Lower leg skin (tissue), 4 donors: Measurements from ENCODE around the gene STOML1. TPM values are rescaled to one million over a fixed set of nuclear protein-coding genes. Genes with fewer than 3 reads are reported as not detected.

Experiments
- DNase-seq, 2 donors: peaks; one replicate each; pipeline ENCODE4 v3.0.0-alpha.2; 2019; ENCODE audit warnings: low spot score in 2 of 2
- H3K4me3 ChIP-seq: fragments of 200-600 bp; sonication (generic); 2 replicates; pipeline ENCODE4 v1.5.1; 2017; ENCODE audit warnings: mild to moderate bottlenecking, low read depth; ENCODE audit not compliant: poor library complexity, severe bottlenecking
- POLR2A ChIP-seq, 2 donors: fragments of 450-650 bp; IDR thresholded peaks; one replicate each; pipeline ENCODE4 v1.6.1; 2016 to 2017; ENCODE audit warnings: antibody characterized with exemption in 2 of 2, mild to moderate bottlenecking in 1 of 2, moderate library complexity in 1 of 2
- WGBS, 2 donors: methylation state at CpG; one replicate each; pipeline ENCODE4 v1.1.5; 2018; 5-methylcytosine and 5-hydroxymethylcytosine counted together
- intact Hi-C: fragments of 100-400 bp; cut with DNase I; formaldehyde crosslinking; loops from one replicate; pipeline ENCODE4 v1.15.0; 2023; ENCODE audit warnings: low total_unique reads
- total RNA-seq, 4 donors: library from RNA; depleted of rRNA; stranded (reverse); fragments of >200 nt; gene quantifications; one replicate each; pipeline ENCODE4 v1.1.0, GENCODE V29; 2016
- TF ChIP-seq, protein P1 (sequence below), 3 donors: fragments of 450-650 bp; IDR thresholded peaks; one replicate each; pipeline ENCODE4 v1.5.1; 2016; ENCODE audit warnings: antibody characterized with exemption in 3 of 3, mild to moderate bottlenecking in 3 of 3, moderate library complexity in 2 of 3

Gene STOML1
- total RNA-seq, 4 donors from 2014 or later = 14.4 to 24.6 (median 23.9) TPM

DNA sequence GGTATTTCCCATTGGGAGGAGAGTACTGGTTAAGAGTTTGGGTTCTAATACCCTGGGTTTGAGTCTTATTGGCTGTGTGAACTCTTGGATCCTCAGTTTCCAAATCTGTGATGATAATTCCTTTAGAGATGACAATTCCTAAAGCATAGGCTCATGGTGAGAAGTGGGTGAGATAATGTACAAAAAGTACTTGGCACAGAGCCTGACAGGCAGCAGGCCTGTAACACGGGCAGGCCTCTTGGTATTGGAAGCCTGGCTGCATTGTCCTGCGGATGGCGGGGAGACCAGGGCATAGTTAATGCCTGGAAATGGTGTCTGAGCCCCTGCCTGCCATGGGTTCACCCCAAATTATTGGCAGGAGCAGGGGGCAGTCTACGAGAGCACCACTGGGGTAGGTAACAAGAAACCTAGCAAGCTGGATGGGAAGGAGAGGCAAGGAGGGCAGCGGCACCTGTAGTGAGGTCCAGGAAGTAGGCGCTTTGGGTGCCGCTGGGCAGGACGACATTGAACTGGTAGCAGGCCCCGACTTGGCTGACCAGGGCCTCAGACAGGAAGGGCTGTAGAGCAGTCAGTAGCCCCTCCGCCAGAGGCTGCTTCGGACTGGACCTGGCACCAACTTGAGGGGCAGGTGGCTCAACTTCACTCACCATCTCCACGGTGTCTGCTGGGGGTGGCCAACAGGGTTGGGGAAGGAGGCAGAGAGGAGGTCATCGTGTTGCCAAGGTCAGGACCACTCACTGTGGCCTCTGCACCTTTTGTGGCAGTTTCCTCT, 7.7 kb downstream of the STOML1 start:
- TF ChIP-seq POLR2A (IDR thresholded peaks at IDR 0.05) = no peak
- TF ChIP-seq, protein P1, sequence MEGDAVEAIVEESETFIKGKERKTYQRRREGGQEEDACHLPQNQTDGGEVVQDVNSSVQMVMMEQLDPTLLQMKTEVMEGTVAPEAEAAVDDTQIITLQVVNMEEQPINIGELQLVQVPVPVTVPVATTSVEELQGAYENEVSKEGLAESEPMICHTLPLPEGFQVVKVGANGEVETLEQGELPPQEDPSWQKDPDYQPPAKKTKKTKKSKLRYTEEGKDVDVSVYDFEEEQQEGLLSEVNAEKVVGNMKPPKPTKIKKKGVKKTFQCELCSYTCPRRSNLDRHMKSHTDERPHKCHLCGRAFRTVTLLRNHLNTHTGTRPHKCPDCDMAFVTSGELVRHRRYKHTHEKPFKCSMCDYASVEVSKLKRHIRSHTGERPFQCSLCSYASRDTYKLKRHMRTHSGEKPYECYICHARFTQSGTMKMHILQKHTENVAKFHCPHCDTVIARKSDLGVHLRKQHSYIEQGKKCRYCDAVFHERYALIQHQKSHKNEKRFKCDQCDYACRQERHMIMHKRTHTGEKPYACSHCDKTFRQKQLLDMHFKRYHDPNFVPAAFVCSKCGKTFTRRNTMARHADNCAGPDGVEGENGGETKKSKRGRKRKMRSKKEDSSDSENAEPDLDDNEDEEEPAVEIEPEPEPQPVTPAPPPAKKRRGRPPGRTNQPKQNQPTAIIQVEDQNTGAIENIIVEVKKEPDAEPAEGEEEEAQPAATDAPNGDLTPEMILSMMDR (IDR thresholded peaks at IDR 0.05) = no peak

DNA sequence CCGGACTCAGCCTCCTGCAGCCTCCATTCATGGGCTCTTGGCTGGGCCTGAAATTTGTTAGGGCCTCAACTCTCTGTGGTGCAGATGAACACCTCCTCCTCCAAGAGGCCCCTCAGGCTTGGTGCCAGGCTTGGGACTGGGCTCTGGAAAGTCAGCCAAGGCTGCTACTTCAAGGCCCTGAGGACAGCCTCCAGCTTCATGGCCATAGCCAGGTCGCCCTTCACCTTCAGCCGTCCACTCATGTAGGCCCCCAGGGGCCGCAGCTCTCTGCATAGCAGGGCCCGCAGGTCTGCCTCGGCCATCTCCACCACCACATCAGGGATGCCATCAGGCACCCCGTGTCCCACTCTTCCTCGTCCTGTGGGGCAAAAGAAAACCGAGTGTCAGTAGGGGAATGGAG, 8.3 kb downstream of the STOML1 start:
- TF ChIP-seq POLR2A (IDR thresholded peaks at IDR 0.05) = no peak
- TF ChIP-seq, protein P1 (IDR thresholded peaks at IDR 0.05) = no peak
- peak in 1 of 2 donors; percentile 83 for DNase-seq
- intact Hi-C loops = no loop called here
- 89 to 90% methylated on average over 6 to 9 of the region's 9 CpGs for WGBS, 2 donors
- no peak overlapping the region for H3K4me3 ChIP-seq

More for the DNA sequence above, 7.7 kb downstream of the STOML1 start:
- intact Hi-C loops = no loop called here
- H3K4me3 ChIP-seq = no peak overlapping the region
- peak in 1 of 2 donors; percentile 82 for DNase-seq
- WGBS, 2 donors = 78 to 84% methylated on average over 8 to 13 of the region's 13 CpGs

DNA sequence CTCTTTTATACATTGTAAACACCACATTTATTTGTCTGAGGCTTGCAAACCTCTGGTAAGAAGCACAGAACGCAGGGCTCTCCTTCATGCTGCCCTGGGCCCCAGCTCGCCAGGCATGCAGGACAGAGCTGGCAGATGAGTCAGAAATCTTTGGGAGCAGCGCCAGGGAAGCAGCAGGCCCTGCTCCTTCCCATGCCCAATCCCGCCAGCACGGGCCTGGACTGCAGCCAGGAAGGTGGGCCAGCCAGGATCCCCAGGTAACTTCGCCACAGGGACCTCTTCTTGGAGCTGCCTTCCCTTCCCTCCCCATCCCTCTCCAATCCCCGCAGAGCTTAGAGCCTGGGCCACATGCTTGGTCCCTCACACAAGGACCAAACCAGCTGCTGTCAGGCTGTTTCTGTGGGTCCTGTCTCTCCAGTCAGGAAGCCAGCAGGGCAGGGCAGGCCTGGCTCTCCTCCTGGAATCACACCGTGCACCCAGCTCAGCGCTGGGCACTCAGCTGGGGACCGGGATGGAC, 8.8 kb downstream of the STOML1 start:
- TF ChIP-seq POLR2A (IDR thresholded peaks at IDR 0.05) = no peak
- TF ChIP-seq, protein P1 (IDR thresholded peaks at IDR 0.05) = no peak
- WGBS, 2 donors = 15 to 21% methylated on average over 10 of the region's 10 CpGs
- H3K4me3 ChIP-seq = no peak overlapping the region
- peak in 1 of 2 donors; percentile 91 for DNase-seq
- intact Hi-C loops = no loop called here

DNA sequence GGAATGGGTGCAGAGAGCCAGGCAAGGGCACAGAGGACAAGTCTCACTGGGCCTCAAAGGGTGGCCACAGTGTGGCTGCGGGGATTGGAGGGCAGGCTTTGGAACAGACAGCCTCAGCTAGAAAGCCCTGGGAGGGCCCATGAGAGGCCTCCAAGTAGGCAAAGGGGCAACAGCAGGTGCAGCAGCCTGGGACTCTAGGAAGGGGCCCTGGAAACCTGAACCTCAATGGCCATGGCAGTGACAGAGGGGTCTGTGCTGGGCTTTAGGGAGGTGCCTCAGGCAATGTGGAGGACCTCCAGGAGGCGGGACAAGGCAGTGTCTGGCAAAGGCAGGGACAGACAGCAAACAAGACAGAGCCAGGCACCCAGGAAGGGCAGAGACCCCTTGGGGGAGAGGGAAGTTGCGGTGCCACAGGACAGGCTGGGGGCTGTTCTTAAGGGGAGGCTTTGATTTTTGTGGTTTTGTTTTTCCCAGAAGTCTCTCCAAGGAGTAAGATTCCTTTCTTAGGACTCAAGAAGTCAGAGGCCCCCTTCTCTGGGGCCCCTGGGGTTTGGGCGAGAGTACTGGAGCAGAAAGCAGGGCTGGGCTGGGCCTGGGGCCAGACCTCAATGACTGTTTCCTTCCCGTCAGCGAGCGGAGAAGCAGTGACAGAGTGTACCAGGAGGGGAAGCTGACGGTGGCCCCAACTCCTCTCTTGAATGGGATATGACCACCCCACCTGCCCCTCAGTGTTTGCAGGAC, 9.7 kb downstream of the STOML1 start:
- peak; percentile 83 to 96 for DNase-seq
- TF ChIP-seq, protein P1 (IDR thresholded peaks at IDR 0.05) = no peak
- TF ChIP-seq POLR2A (IDR thresholded peaks at IDR 0.05) = no peak
- intact Hi-C loops = no loop called here
- no peak overlapping the region for H3K4me3 ChIP-seq
- WGBS, 2 donors = 5 to 7% methylated on average over 8 of the region's 8 CpGs

DNA sequence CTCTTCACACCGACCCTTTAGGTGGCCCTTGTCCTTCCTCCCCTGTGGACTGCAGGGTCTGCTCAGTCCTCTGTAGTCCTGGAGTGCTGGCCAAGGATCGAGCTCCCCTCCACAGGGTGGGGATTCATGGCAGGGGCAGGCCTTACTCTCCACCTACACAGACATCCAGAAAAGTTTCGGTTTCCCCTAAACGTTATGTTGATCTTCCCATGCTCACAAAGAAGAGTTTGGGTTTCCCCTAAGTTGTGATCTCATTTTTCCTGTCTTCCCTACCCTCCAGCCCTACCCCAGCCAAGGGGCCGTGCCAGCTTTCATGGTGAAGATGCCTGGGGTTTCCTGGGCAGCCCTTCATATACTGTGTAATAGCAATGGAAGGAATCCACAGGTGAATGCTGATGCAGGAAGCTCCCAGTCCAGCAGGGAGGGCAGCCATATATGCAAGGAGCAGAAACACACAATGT, 10.3 kb downstream of the STOML1 start:
- peak in 1 of 2 donors; percentile 78 for DNase-seq
- TF ChIP-seq, protein P1 (IDR thresholded peaks at IDR 0.05) = no peak
- no peak for TF ChIP-seq POLR2A (IDR thresholded peaks at IDR 0.05)
- intact Hi-C loops = no loop called here
- WGBS, 2 donors = 2 to 17% methylated on average over 5 of the region's 5 CpGs
- no peak overlapping the region for H3K4me3 ChIP-seq
